Effector memory CD4-positive, alpha-beta T cell (primary cell): ENCODE data around the gene SLC15A1.
"Not testable (repeated sequence)": the region's sequence is repeated elsewhere in the genome, so short reads cannot be mapped to it uniquely, and the experiment has no call there.

Experiments
- DNase-seq, 3 donors: peaks; one replicate each; pipeline ENCODE4 v3.0.0-alpha.2; 2020
- H3K27ac ChIP-seq: 2 replicates; pipeline ENCODE4 v1.7.0; 2013; ENCODE audit warnings: mild to moderate bottlenecking, low read length, moderate library complexity; ENCODE audit not compliant: insufficient read depth, poor library complexity, severe bottlenecking
- H3K27me3 ChIP-seq: replicated peaks from 2 replicates; pipeline ENCODE4 v1.7.0; 2013; ENCODE audit warnings: mild to moderate bottlenecking, low read length; ENCODE audit not compliant: insufficient read depth, control insufficient read depth, poor library complexity, severe bottlenecking
- H3K36me3 ChIP-seq: 2 replicates; pipeline ENCODE4 v1.7.0; 2013; ENCODE audit warnings: mild to moderate bottlenecking, low read length, moderate library complexity; ENCODE audit not compliant: control insufficient read depth, insufficient read depth
- H3K4me1 ChIP-seq: 2 replicates; pipeline ENCODE4 v1.7.0; 2013; ENCODE audit warnings: low read length, mild to moderate bottlenecking; ENCODE audit not compliant: control insufficient read depth, insufficient read depth, poor library complexity, severe bottlenecking
- H3K4me3 ChIP-seq: 2 replicates; pipeline ENCODE4 v1.7.0; 2013; ENCODE audit warnings: low read length, low read depth, mild to moderate bottlenecking; ENCODE audit not compliant: insufficient read depth, poor library complexity, severe bottlenecking
- H3K9me3 ChIP-seq: 2 replicates; pipeline ENCODE4 v1.7.0; 2013; ENCODE audit warnings: mild to moderate bottlenecking, low read length, moderate library complexity; ENCODE audit not compliant: control insufficient read depth

The SLC15A1 gene

GRCh38 chr13:98639785-98640184 is 112.7 kb downstream of the SLC15A1 start:
- not testable (repeated sequence) for H3K36me3 ChIP-seq, H3K27ac ChIP-seq, DNase-seq, H3K27me3 ChIP-seq, H3K4me3 ChIP-seq, H3K4me1 ChIP-seq, H3K9me3 ChIP-seq

GRCh38 chr13:98638352-98638751 is 114.1 kb downstream of the SLC15A1 start:
- not testable (repeated sequence) for H3K27me3 ChIP-seq, H3K4me1 ChIP-seq

More at GRCh38 chr13:98638352-98638751, 114.1 kb downstream of the SLC15A1 start:
- H3K36me3 ChIP-seq, H3K4me3 ChIP-seq, H3K9me3 ChIP-seq, DNase-seq, H3K27ac ChIP-seq: not testable (repeated sequence)
